H9 (cell line): ENCODE measurements around the gene GPAT3. TPM values are rescaled to one million over a fixed set of nuclear protein-coding genes. Genes with fewer than 3 reads are reported as not detected.

ENCODE experiments used
- DNase-seq: peaks from one replicate; pipeline ENCODE4 v3.0.0-alpha.2; 2017
- H2AFZ ChIP-seq: one replicate; pipeline ENCODE4 v1.6.1; 2013; ENCODE audit warnings: mild to moderate bottlenecking, low read length, control low read depth, moderate library complexity
- H2AK5ac ChIP-seq: 2 replicates; pipeline ENCODE4 v1.6.1; 2013; ENCODE audit warnings: low read length, control low read depth, mixed read lengths; ENCODE audit not compliant: insufficient read length
- H2BK120ac ChIP-seq: one replicate; pipeline ENCODE4 v1.6.1; 2013; ENCODE audit warnings: low read depth, mild to moderate bottlenecking, low read length, control low read depth, inconsistent platforms; ENCODE audit not compliant: poor library complexity, severe bottlenecking
- H2BK12ac ChIP-seq: 2 replicates; pipeline ENCODE4 v1.6.1; 2013; ENCODE audit warnings: low read length, control low read depth, mixed read lengths, low read depth; ENCODE audit not compliant: insufficient read length
- H2BK15ac ChIP-seq: 2 replicates; pipeline ENCODE4 v1.6.1; 2013; ENCODE audit warnings: low read depth, low read length, control low read depth
- H2BK20ac ChIP-seq: one replicate; pipeline ENCODE4 v1.6.1; 2013; ENCODE audit warnings: low read depth, mild to moderate bottlenecking, low read length, control low read depth, inconsistent platforms; ENCODE audit not compliant: poor library complexity, severe bottlenecking
- H2BK5ac ChIP-seq: 2 replicates; pipeline ENCODE4 v1.6.1; 2013; ENCODE audit warnings: low read length, control low read depth, mixed read lengths; ENCODE audit not compliant: insufficient read length
- H3K14ac ChIP-seq: 2 replicates; pipeline ENCODE4 v1.6.1; 2013; ENCODE audit warnings: low read length, control low read depth; ENCODE audit not compliant: insufficient read depth
- H3K18ac ChIP-seq: 2 replicates; pipeline ENCODE4 v1.6.1; 2013; ENCODE audit warnings: low read depth, mild to moderate bottlenecking, mixed read lengths, low read length, control low read depth; ENCODE audit not compliant: insufficient read length
- H3K23ac ChIP-seq: 2 replicates; pipeline ENCODE4 v1.6.1; 2013; ENCODE audit warnings: low read length, control low read depth, mixed read lengths, low read depth; ENCODE audit not compliant: insufficient read length
- H3K23me2 ChIP-seq: 2 replicates; pipeline ENCODE4 v1.6.1; 2013; ENCODE audit warnings: low read depth, mild to moderate bottlenecking, mixed read lengths, low read length, control low read depth; ENCODE audit not compliant: insufficient read length, poor library complexity, severe bottlenecking
- H3K27ac ChIP-seq: 2 replicates; pipeline ENCODE4 v1.5.1; 2013; ENCODE audit warnings: low read length, control low read depth, mixed read lengths, low read depth; ENCODE audit not compliant: insufficient read length
- H3K27me3 ChIP-seq: 2 replicates; pipeline ENCODE4 v1.6.1; 2013; ENCODE audit warnings: low read length, control low read depth, inconsistent platforms; ENCODE audit not compliant: insufficient read depth
- H3K4ac ChIP-seq: 2 replicates; pipeline ENCODE4 v1.6.1; 2013; ENCODE audit warnings: low read depth, mild to moderate bottlenecking, control low read depth, inconsistent platforms, low read length, moderate library complexity
- H3K4me1 ChIP-seq: 2 replicates; pipeline ENCODE4 v1.6.1; 2013; ENCODE audit warnings: low read length, control low read depth, inconsistent platforms; ENCODE audit not compliant: insufficient read depth
- H3K4me2 ChIP-seq: 2 replicates; pipeline ENCODE4 v1.6.1; 2013; ENCODE audit warnings: low read length, control low read depth, mixed read lengths; ENCODE audit not compliant: insufficient read length, insufficient read depth
- H3K56ac ChIP-seq: 2 replicates; pipeline ENCODE4 v1.6.1; 2013; ENCODE audit warnings: low read depth, mild to moderate bottlenecking, mixed read lengths, low read length, control low read depth; ENCODE audit not compliant: insufficient read length
- H3K79me1 ChIP-seq: 2 replicates; pipeline ENCODE4 v1.6.1; 2013; ENCODE audit warnings: low read depth, mild to moderate bottlenecking, moderate library complexity, low read length, control low read depth, inconsistent platforms; ENCODE audit not compliant: insufficient read depth, poor library complexity, severe bottlenecking
- H3K79me2 ChIP-seq: 2 replicates; pipeline ENCODE4 v1.6.1; 2013; ENCODE audit warnings: low read length, control low read depth, inconsistent platforms; ENCODE audit not compliant: insufficient read depth
- H3K9ac ChIP-seq: 2 replicates; pipeline ENCODE4 v1.6.1; 2013; ENCODE audit warnings: low read length, control low read depth, mixed read lengths; ENCODE audit not compliant: insufficient read length; ENCODE audit errors: extremely low read depth
- H3K9me3 ChIP-seq: one replicate; pipeline ENCODE4 v1.6.1; 2013; ENCODE audit warnings: low read depth, low read length, inconsistent platforms; ENCODE audit not compliant: control insufficient read depth
- H3T11ph ChIP-seq: one replicate; pipeline ENCODE4 v1.6.1; 2013; ENCODE audit warnings: mild to moderate bottlenecking, low read length, control low read depth, inconsistent platforms
- H4K20me1 ChIP-seq: one replicate; pipeline ENCODE4 v1.6.1; 2013; ENCODE audit not compliant: control insufficient read depth, insufficient read length, insufficient read depth
- H4K5ac ChIP-seq: 2 replicates; pipeline ENCODE4 v1.6.1; 2013; ENCODE audit warnings: low read depth, mild to moderate bottlenecking, mixed read lengths, low read length, control low read depth; ENCODE audit not compliant: insufficient read length
- H4K8ac ChIP-seq: replicated peaks from 2 replicates; pipeline ENCODE4 v1.6.1; 2013; ENCODE audit warnings: low read length, control low read depth, mixed read lengths, low read depth; ENCODE audit not compliant: insufficient read length
- H4K91ac ChIP-seq: 2 replicates; pipeline ENCODE4 v1.6.1; 2013; ENCODE audit warnings: low read depth, mild to moderate bottlenecking, moderate library complexity, mixed read lengths, low read length, control low read depth; ENCODE audit not compliant: insufficient read length
- H3K27ac Mint-ChIP-seq, 3 experiments: 2 replicates in 2 of 3; 3 replicates in 1 of 3; pipeline ENCODE4 v1.8.0; 2020 to 2021; ENCODE audit warnings: mixed read lengths in 3 of 3, mild to moderate bottlenecking in 1 of 3, moderate library complexity in 1 of 3
- H3K27me3 Mint-ChIP-seq: 2 replicates; pipeline ENCODE4 v1.8.0; 2021; ENCODE audit warnings: low read depth, mild to moderate bottlenecking, moderate library complexity, mixed read lengths
- H3K36me3 Mint-ChIP-seq, 3 experiments: 2 replicates in 2 of 3; 3 replicates in 1 of 3; pipeline ENCODE4 v1.8.0; 2020 to 2021; ENCODE audit warnings: low read depth in 3 of 3, mixed read lengths in 3 of 3; ENCODE audit not compliant: insufficient read depth in 1 of 3
- H3K4me1 Mint-ChIP-seq, 2 experiments: 2 replicates each; pipeline ENCODE4 v1.8.0; 2020; ENCODE audit warnings: mixed read lengths in 2 of 2
- H3K4me3 Mint-ChIP-seq, 2 experiments: 2 replicates in 1 of 2; 3 replicates in 1 of 2; pipeline ENCODE4 v1.8.0; 2020 to 2021; ENCODE audit warnings: mild to moderate bottlenecking in 2 of 2, mixed read lengths in 2 of 2, moderate library complexity in 1 of 2
- H3K9me3 Mint-ChIP-seq, 2 experiments: 2 replicates in 1 of 2; 3 replicates in 1 of 2; pipeline ENCODE4 v1.8.0; 2020; ENCODE audit warnings: mild to moderate bottlenecking in 2 of 2, mixed read lengths in 2 of 2, moderate library complexity in 1 of 2
- CTCF ChIP-seq: fragments of 200-600 bp; sonication (generic); conservative IDR thresholded peaks from 3 replicates; pipeline ENCODE4 v1.8.0; 2021; ENCODE audit warnings: antibody characterized with exemption, mild to moderate bottlenecking
- WGBS: extraction: QIAGEN DNeasy Blood & Tissue Kit; methylation state at CpG from one replicate; pipeline ENCODE4 v1.1.7; 2013; ENCODE audit warnings: missing lambda C conversion rate, low lambda C conversion rate, mixed read lengths; ENCODE audit not compliant: insufficient read length; ENCODE audit errors: extremely low coverage; 5-methylcytosine and 5-hydroxymethylcytosine counted together
- total RNA-seq: library from RNA; stranded (reverse); gene quantifications from 2 replicates; pipeline ENCODE4 v1.2.1, GENCODE V29; 2021

Gene GPAT3
- total RNA-seq, 1 experiment from 2014 or later = 1.8 TPM

- Histone ChIP-seq H3K18ac (no peak overlapping the region), H3K4me2 (no peak overlapping the region), H2BK20ac (no peak overlapping the region), H3K27ac (no peak overlapping the region), H3K4me1 (no peaks in the 10 kb centered on the region), H3K79me1 (no peaks in the 10 kb centered on the region), H4K8ac (no peak overlapping the region), H2BK12ac (no peak overlapping the region), H2AK5ac (no peak overlapping the region), H3K79me2 (no peaks in the 10 kb centered on the region), H2BK15ac (no peak overlapping the region), H4K5ac (no peak overlapping the region), H3K4ac (no peak overlapping the region), H2BK120ac (no peak overlapping the region), H4K91ac (no peak overlapping the region), H3K9me3 (no peaks in the 10 kb centered on the region), H3K23me2 (no peaks in the 10 kb centered on the region), H3K56ac (no peak overlapping the region), H4K20me1 (no peaks in the 10 kb centered on the region), H3K14ac (no peak overlapping the region), H2BK5ac (no peak overlapping the region), H3T11ph (no peak overlapping the region), H2AFZ (no peak overlapping the region), H3K27me3 (no peaks in the 10 kb centered on the region), H3K23ac (no peak overlapping the region), H3K9ac (no peak overlapping the region)
- Mint-ChIP-seq H3K27me3 (no peaks in the 10 kb centered on the region), H3K36me3 (no peaks in the 10 kb centered on the region), H3K9me3 (no peaks in the 10 kb centered on the region), H3K27ac (no peak overlapping the region), H3K4me3 (no peak overlapping the region), H3K4me1 (peaks cover 6 to 8% of the 10 kb centered on the region in 2 experiments)
- DNase-seq = no peak
- WGBS = no CpG with 5 or more reads among the region's 2 CpGs
- no peak for TF ChIP-seq CTCF
Measured at GRCh38 chr4:83552924-83553323, 17.0 kb downstream of the GPAT3 start.
